PC-9 (cell line): ENCODE results near the gene ACAT2. TPM values are rescaled to one million over a fixed set of nuclear protein-coding genes. Genes with fewer than 3 reads are reported as not detected.
"Not testable (repeated sequence)": the region's sequence is repeated elsewhere in the genome, so short reads cannot be mapped to it uniquely, and the experiment has no call there.

ENCODE experiments used
- BruUV-seq: library from RNA; stranded (reverse); fragments of 400-500 nt; replicated peaks from 2 replicates; lab custom pipeline; 2021; lab: Mats Ljungman, UMichigan
- CTCF ChIA-PET: fragments of 300-600 bp; sonication (Branson Sonifier 250); formaldehyde crosslinking; loops from one replicate; lab custom pipeline; 2022; ENCODE audit warnings: antibody characterized with exemption; lab: Charles Lee
- POLR2A ChIA-PET: fragments of 300-600 bp; sonication (Branson Sonifier 250); formaldehyde crosslinking; loops from one replicate; lab custom pipeline; 2022; ENCODE audit warnings: antibody characterized with exemption; ENCODE audit not compliant: unreplicated experiment; lab: Charles Lee
- DNase-seq, 2 experiments: peaks; one replicate each; pipeline versions ENCODE4 v3.0.0 to v3.0.0-alpha.2; 2015 to 2022; ENCODE audit warnings: mixed read lengths in 1 of 2
- H2AFZ ChIP-seq: fragments of 200-600 bp; sonication (generic); 2 replicates; pipeline ENCODE4 v1.8.1; 2017; ENCODE audit warnings: antibody characterized with exemption
- H3F3A ChIP-seq: fragments of 200-600 bp; sonication (generic); 2 replicates; pipeline ENCODE4 v1.8.1; 2017; ENCODE audit warnings: antibody characterized with exemption, mild to moderate bottlenecking, low read depth; ENCODE audit not compliant: insufficient read depth
- H3K27ac ChIP-seq: fragments of 200-600 bp; sonication (generic); 2 replicates; pipeline ENCODE4 v1.6.1; 2016; ENCODE audit warnings: mixed run types
- H3K27me3 ChIP-seq: fragments of 200-600 bp; sonication (generic); 2 replicates; pipeline ENCODE4 v1.6.1; 2016; ENCODE audit warnings: low read depth, mixed run types; ENCODE audit not compliant: insufficient read depth
- H3K36me3 ChIP-seq: fragments of 200-600 bp; sonication (generic); 2 replicates; pipeline ENCODE4 v1.6.1; 2016; ENCODE audit warnings: low read depth, mixed run types
- H3K4me1 ChIP-seq: fragments of 200-600 bp; sonication (generic); replicated peaks from 2 replicates; pipeline ENCODE4 v1.6.1; 2016; ENCODE audit warnings: mixed run types; ENCODE audit not compliant: insufficient read depth
- H3K4me2 ChIP-seq: fragments of 200-600 bp; sonication (generic); 2 replicates; pipeline ENCODE4 v1.6.1; 2017; ENCODE audit warnings: mixed run types
- H3K4me3 ChIP-seq: fragments of 200-600 bp; sonication (generic); 2 replicates; pipeline ENCODE4 v1.6.1; 2016; ENCODE audit warnings: mixed run types
- H3K79me2 ChIP-seq: fragments of 200-600 bp; sonication (generic); 2 replicates; pipeline ENCODE4 v1.6.1; 2017; ENCODE audit warnings: low read depth, mixed run types
- H3K9me2 ChIP-seq: fragments of 200-600 bp; sonication (generic); 2 replicates; pipeline ENCODE4 v1.8.1; 2017; ENCODE audit warnings: mild to moderate bottlenecking; ENCODE audit not compliant: insufficient read depth
- H3K9me3 ChIP-seq: fragments of 200-600 bp; sonication (generic); 2 replicates; pipeline ENCODE4 v1.8.1; 2016; ENCODE audit warnings: low read depth; ENCODE audit not compliant: insufficient read depth
- H4K20me1 ChIP-seq: fragments of 200-600 bp; sonication (generic); 2 replicates; pipeline ENCODE4 v1.8.1; 2017; ENCODE audit not compliant: insufficient read depth
- EZH2 ChIP-seq: fragments of 200-600 bp; sonication (generic); IDR thresholded peaks from 2 replicates; pipeline ENCODE4 v1.8.0; 2017; ENCODE audit warnings: antibody characterized with exemption, low read depth
- intact Hi-C: fragments of 100-400 bp; cut with micrococcal nuclease; formaldehyde crosslinking; loops from one replicate; pipeline ENCODE4 v1.10.0; 2022; ENCODE audit not compliant: unreplicated experiment
- total RNA-seq: library from RNA; stranded (reverse); gene quantifications from 2 replicates; pipeline ENCODE4 v1.2.3, GENCODE V29; 2021
- TF ChIP-seq, protein P1 (sequence below): fragments of 200-600 bp; sonication (generic); conservative IDR thresholded peaks from 2 replicates; pipeline ENCODE4 v1.6.1; 2017; ENCODE audit warnings: mixed run types, antibody characterized with exemption, mild to moderate bottlenecking, moderate library complexity

Gene ACAT2
- total RNA-seq, 1 experiment from 2014 or later = 71.0 TPM

DNA sequence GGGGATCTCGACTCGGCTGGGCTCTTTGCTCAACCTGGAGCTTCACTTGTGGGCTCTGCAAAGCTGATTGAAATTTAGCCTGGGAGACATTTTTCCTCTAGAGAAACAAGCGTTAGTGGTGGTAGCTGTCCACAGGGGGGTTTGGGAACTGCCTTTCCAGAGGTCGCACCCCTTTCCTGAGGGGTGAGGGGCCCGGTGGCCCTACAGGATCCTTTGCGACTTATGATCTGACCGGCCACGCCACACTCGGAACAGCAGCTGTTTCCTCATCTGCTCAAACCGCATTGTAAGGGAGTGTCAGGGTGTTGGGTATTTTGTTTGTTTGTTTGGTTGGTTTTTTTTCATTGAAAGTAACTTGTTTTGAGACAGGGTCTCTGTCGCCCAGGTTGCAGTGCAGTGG is 59.3 kb downstream of the ACAT2 start:
- H3F3A ChIP-seq = no peaks in the 10 kb centered on the region
- no peaks in the 10 kb centered on the region for H3K9me3 ChIP-seq
- intact Hi-C loops = no loop called here
- no peaks in the 10 kb centered on the region for H3K36me3 ChIP-seq
- H4K20me1 ChIP-seq = no peaks in the 10 kb centered on the region
- no TSS peak for BruUV-seq
- no peaks in the 10 kb centered on the region for H3K9me2 ChIP-seq
- no peak overlapping the region for H2AFZ ChIP-seq
- H3K4me2 ChIP-seq = no peak overlapping the region
- H3K4me3 ChIP-seq = no peak overlapping the region
- H3K79me2 ChIP-seq = no peaks in the 10 kb centered on the region
- no peak overlapping the region for H3K27ac ChIP-seq
- POLR2A ChIA-PET = no interaction called here
- no peaks in the 10 kb centered on the region for H3K4me1 ChIP-seq
- TF ChIP-seq, protein P1, sequence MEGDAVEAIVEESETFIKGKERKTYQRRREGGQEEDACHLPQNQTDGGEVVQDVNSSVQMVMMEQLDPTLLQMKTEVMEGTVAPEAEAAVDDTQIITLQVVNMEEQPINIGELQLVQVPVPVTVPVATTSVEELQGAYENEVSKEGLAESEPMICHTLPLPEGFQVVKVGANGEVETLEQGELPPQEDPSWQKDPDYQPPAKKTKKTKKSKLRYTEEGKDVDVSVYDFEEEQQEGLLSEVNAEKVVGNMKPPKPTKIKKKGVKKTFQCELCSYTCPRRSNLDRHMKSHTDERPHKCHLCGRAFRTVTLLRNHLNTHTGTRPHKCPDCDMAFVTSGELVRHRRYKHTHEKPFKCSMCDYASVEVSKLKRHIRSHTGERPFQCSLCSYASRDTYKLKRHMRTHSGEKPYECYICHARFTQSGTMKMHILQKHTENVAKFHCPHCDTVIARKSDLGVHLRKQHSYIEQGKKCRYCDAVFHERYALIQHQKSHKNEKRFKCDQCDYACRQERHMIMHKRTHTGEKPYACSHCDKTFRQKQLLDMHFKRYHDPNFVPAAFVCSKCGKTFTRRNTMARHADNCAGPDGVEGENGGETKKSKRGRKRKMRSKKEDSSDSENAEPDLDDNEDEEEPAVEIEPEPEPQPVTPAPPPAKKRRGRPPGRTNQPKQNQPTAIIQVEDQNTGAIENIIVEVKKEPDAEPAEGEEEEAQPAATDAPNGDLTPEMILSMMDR = no peak
- TF ChIP-seq EZH2 = no peak
- peaks cover 46% of the 10 kb centered on the region for H3K27me3 ChIP-seq
- CTCF ChIA-PET = no interaction called here
- DNase-seq = no peak

DNA sequence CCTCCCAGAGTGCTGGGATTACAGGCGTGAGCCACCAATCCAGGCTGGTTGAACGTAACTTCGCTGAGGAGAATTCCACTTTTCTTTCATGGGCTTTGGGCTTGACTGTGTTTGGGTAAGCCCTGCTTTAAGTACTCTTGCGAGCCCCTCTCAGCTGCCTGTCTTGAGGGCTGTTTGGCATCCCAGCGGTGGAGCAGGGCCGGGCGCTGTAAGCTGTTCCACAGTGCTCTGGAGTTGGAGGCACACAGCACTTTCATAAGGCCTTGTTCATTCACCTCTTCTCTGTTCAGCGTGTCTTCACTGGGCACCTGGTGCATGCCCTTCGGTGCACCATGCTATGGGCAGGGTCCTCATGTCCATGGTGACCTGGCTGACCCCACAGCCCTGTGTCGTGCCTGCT is 59.9 kb downstream of the ACAT2 start:
- ChIA-PET CTCF (no interaction called here), POLR2A (interaction anchor here (0.7 kb wide), 1 partner anchor 383 kb away, joined by 4 read pairs; no protein-coding TSS in a partner anchor)
- no peak overlapping the region for H3K4me3 ChIP-seq
- no peak overlapping the region for H3K4me2 ChIP-seq
- no peak overlapping the region for H2AFZ ChIP-seq
- no peaks in the 10 kb centered on the region for H4K20me1 ChIP-seq
- no peak overlapping the region for H3K27ac ChIP-seq
- H3K27me3 ChIP-seq = peaks cover 45% of the 10 kb centered on the region
- intact Hi-C loops = no loop called here
- H3K9me3 ChIP-seq = no peaks in the 10 kb centered on the region
- no TSS peak for BruUV-seq
- TF ChIP-seq, protein P1 = no peak
- TF ChIP-seq EZH2 = no peak
- no peaks in the 10 kb centered on the region for H3K36me3 ChIP-seq
- H3K4me1 ChIP-seq = no peaks in the 10 kb centered on the region
- DNase-seq = no peak
- no peaks in the 10 kb centered on the region for H3K79me2 ChIP-seq
- H3K9me2 ChIP-seq = no peaks in the 10 kb centered on the region
- no peaks in the 10 kb centered on the region for H3F3A ChIP-seq

DNA sequence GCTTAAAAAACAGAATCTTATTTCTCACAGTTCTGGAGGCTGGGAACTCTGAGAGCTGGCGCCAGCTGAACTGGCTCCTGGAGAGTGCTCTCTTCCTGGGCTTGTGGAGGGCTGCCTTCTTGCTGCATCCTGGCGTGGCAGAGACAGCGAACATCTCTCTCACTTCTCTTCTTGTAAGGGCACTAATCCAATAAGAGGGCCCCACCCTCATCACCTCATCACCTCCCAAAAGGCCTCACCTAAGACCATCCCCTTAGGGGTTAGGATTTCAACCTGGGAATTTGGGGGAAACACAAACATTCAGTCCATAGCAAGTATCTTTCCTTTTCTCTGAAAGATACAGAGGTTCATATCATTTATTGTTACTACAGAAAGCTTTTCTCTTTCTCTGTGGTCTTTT is 62.1 kb downstream of the ACAT2 start:
- Histone ChIP-seq H3K4me1 (no peaks in the 10 kb centered on the region), H3K9me3 (no peaks in the 10 kb centered on the region), H3K4me2 (no peak overlapping the region), H2AFZ (no peak overlapping the region), H3K79me2 (no peaks in the 10 kb centered on the region), H3F3A (no peaks in the 10 kb centered on the region), H3K27me3 (peaks cover 25% of the 10 kb centered on the region), H3K9me2 (no peaks in the 10 kb centered on the region), H3K27ac (no peak overlapping the region), H3K36me3 (no peaks in the 10 kb centered on the region), H4K20me1 (no peaks in the 10 kb centered on the region), H3K4me3 (no peak overlapping the region)
- POLR2A ChIA-PET = no interaction called here
- intact Hi-C loops = no loop called here
- TF ChIP-seq EZH2 = no peak
- TF ChIP-seq, protein P1 = no peak
- CTCF ChIA-PET = no interaction called here
- no TSS peak for BruUV-seq
- no peak for DNase-seq

DNA sequence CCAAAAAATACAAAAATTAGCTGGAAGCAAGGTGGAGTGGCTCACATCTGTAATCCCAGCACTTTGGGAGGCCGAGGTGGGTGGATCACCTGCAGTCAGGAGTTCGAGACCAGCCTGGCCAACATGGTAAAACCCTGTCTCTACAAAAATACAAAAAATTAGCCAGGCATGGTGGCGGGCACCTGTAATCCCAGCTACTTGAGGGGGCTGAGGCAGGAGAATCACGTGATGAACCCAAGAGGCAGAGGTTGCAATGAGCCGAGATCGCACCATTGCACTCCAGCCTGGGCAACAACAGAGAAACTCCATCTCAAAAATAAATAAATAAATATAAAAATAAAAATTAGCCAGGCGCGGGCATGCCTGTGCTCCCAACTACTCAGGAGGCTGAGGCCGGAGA is 62.8 kb downstream of the ACAT2 start:
- H3K9me2 ChIP-seq, H4K20me1 ChIP-seq, H3K36me3 ChIP-seq, H3K79me2 ChIP-seq, intact Hi-C loops, DNase-seq, CTCF ChIA-PET, H3K4me3 ChIP-seq, POLR2A ChIA-PET, H2AFZ ChIP-seq, H3K4me2 ChIP-seq, H3K4me1 ChIP-seq, H3F3A ChIP-seq, H3K27ac ChIP-seq, H3K9me3 ChIP-seq, BruUV-seq: not testable (repeated sequence)
- peaks cover 18% of the 10 kb centered on the region for H3K27me3 ChIP-seq
